ENCODE data around the gene PAFAH2.

The PAFAH2 gene

GRCh38 chr1:26037904-26038303 is 40.0 kb upstream of the PAFAH2 start:
- no peak for DNase-seq
- H3K27me3 ChIP-seq (replicated peaks) = peaks cover 8% of the 10 kb centered on the region
- no peak overlapping the region for H3K27ac ChIP-seq
- in situ Hi-C loops (cut with HindIII; ENCODE audit: low pct_ligation_motif_present, low sequenced_read_pairs) = no loop called here
- no peak for TF ChIP-seq CTCF (IDR thresholded peaks at IDR 0.05; ENCODE audit: low read depth, low read length, missing control alignments)
- no peak overlapping the region for H3K4me3 ChIP-seq (ENCODE audit: low read depth, low read length)
- no peaks in the 10 kb centered on the region for H3K36me3 ChIP-seq (replicated peaks)

- Histone ChIP-seq H3K4me3 (ENCODE audit: low read depth, low read length) (no peak overlapping the region), H3K27me3 (replicated peaks) (peaks cover 2% of the 10 kb centered on the region), H3K27ac (no peak overlapping the region), H3K36me3 (replicated peaks) (no peaks in the 10 kb centered on the region)
- in situ Hi-C loops (cut with HindIII; ENCODE audit: low pct_ligation_motif_present, low sequenced_read_pairs) = no loop called here
- no peak for DNase-seq
- no peak for TF ChIP-seq CTCF (IDR thresholded peaks at IDR 0.05; ENCODE audit: low read depth, low read length, missing control alignments)
These were observed 39.0 kb upstream of the PAFAH2 start for GRCh38 chr1:26036756-26037281.

- in situ Hi-C loops (cut with HindIII; ENCODE audit: low pct_ligation_motif_present, low sequenced_read_pairs) = no loop called here
- Histone ChIP-seq H3K36me3 (replicated peaks) (no peaks in the 10 kb centered on the region), H3K4me3 (ENCODE audit: low read depth, low read length) (peak overlapping the region; percentile 77), H3K27me3 (replicated peaks) (no peaks in the 10 kb centered on the region), H3K27ac (no peak overlapping the region)
- TF ChIP-seq CTCF (IDR thresholded peaks at IDR 0.05; ENCODE audit: low read depth, low read length, missing control alignments) = peak; percentile 98
- DNase-seq = peak; percentile 48
These were observed 38.3 kb upstream of the PAFAH2 start for GRCh38 chr1:26035959-26036755.

- no peak for TF ChIP-seq CTCF (IDR thresholded peaks at IDR 0.05; ENCODE audit: low read depth, low read length, missing control alignments)
- Histone ChIP-seq H3K36me3 (replicated peaks) (no peaks in the 10 kb centered on the region), H3K27me3 (replicated peaks) (no peaks in the 10 kb centered on the region), H3K4me3 (ENCODE audit: low read depth, low read length) (peak overlapping the region; percentile 77), H3K27ac (peak overlapping the region; percentile 12)
- in situ Hi-C loops (cut with HindIII; ENCODE audit: low pct_ligation_motif_present, low sequenced_read_pairs) = no loop called here
- peak; percentile 92 for DNase-seq
These were observed 37.5 kb upstream of the PAFAH2 start for GRCh38 chr1:26035203-26035958.

GRCh38 chr1:26034504-26035202 is 36.8 kb upstream of the PAFAH2 start:
- no peak for DNase-seq
- Histone ChIP-seq H3K27me3 (replicated peaks) (no peaks in the 10 kb centered on the region), H3K4me3 (ENCODE audit: low read depth, low read length) (peak overlapping the region; percentile 77), H3K27ac (no peak overlapping the region), H3K36me3 (replicated peaks) (no peaks in the 10 kb centered on the region)
- no peak for TF ChIP-seq CTCF (IDR thresholded peaks at IDR 0.05; ENCODE audit: low read depth, low read length, missing control alignments)
- in situ Hi-C loops (cut with HindIII; ENCODE audit: low pct_ligation_motif_present, low sequenced_read_pairs) = no loop called here

Measured in brain microvascular endothelial cell (primary cell).